WTC11 (cell line): ENCODE data around the gene TSKU. TPM values are rescaled to one million over a fixed set of nuclear protein-coding genes. Genes with fewer than 3 reads are reported as not detected.

ENCODE experiments used
- ATAC-seq: fragments of 200-7000 bp; cut with Tn5 transposase; 2 replicates; pipeline ENCODE4 v1.10.0; 2021; ENCODE audit warnings: mild to moderate bottlenecking, moderate library complexity
- CTCF ChIA-PET: fragments of 300-600 bp; sonication (Branson Sonifier 250); formaldehyde crosslinking; loops from one replicate; lab custom pipeline; 2021; ENCODE audit warnings: antibody characterized with exemption; lab: Charles Lee
- POLR2A ChIA-PET: fragments of 350-600 bp; sonication (Branson Sonifier 250); formaldehyde crosslinking; loops from one replicate; lab custom pipeline; 2021; ENCODE audit warnings: antibody characterized with exemption; lab: Charles Lee
- DNase-seq: peaks from one replicate; pipeline ENCODE4 v3.0.0; 2021; ENCODE audit warnings: low spot score
- H3K27ac Mint-ChIP-seq: 2 replicates; pipeline ENCODE4 v1.8.0; 2021; ENCODE audit warnings: mixed read lengths
- H3K27me3 Mint-ChIP-seq: 2 replicates; pipeline ENCODE4 v1.8.0; 2021; ENCODE audit warnings: low read depth, mild to moderate bottlenecking, moderate library complexity, mixed read lengths
- H3K36me3 Mint-ChIP-seq: 2 replicates; pipeline ENCODE4 v1.8.0; 2021; ENCODE audit warnings: mixed read lengths
- H3K4me1 Mint-ChIP-seq: 2 replicates; pipeline ENCODE4 v1.8.0; 2022; ENCODE audit warnings: mixed read lengths
- H3K4me3 Mint-ChIP-seq: 2 replicates; pipeline ENCODE4 v1.8.0; 2021; ENCODE audit warnings: mild to moderate bottlenecking, moderate library complexity, mixed read lengths
- H3K9me3 Mint-ChIP-seq: 2 replicates; pipeline ENCODE4 v1.8.0; 2021; ENCODE audit warnings: mixed read lengths
- ATF1 ChIP-seq: sonication (generic); formaldehyde crosslinking; IDR thresholded peaks from 2 replicates; pipeline ENCODE4 v1.8.1; 2023; ENCODE audit warnings: mild to moderate bottlenecking, moderate library complexity, missing genetic modification reagents
- GRHL2 ChIP-seq: fragments of 250-450 bp; sonication (Bioruptor Pico); IDR thresholded peaks from 2 replicates; pipeline ENCODE4 v1.8.0; 2022; ENCODE audit warnings: mild to moderate bottlenecking, moderate library complexity; ENCODE audit not compliant: insufficient replicate concordance, severe bottlenecking
- HMGA2 ChIP-seq: fragments of 250-450 bp; sonication (Bioruptor Pico); IDR thresholded peaks from 2 replicates; pipeline ENCODE4 v1.4.0; 2021; ENCODE audit warnings: mild to moderate bottlenecking, moderate library complexity
- NFE2L1 ChIP-seq: sonication (generic); formaldehyde crosslinking; IDR thresholded peaks from 2 replicates; pipeline ENCODE4 v1.8.1; 2023; ENCODE audit warnings: missing genetic modification reagents
- OVOL2 ChIP-seq: fragments of 250-450 bp; sonication (Bioruptor Pico); IDR thresholded peaks from 2 replicates; pipeline ENCODE4 v1.9.0; 2021; ENCODE audit warnings: mild to moderate bottlenecking, borderline replicate concordance
- ZNF423 ChIP-seq: fragments of 250-450 bp; sonication (Bioruptor Pico); IDR thresholded peaks from 2 replicates; pipeline ENCODE4 v2.1.2; 2022; ENCODE audit warnings: mild to moderate bottlenecking, moderate library complexity
- total RNA-seq: library from RNA; stranded (reverse); gene quantifications from 3 replicates; pipeline ENCODE4 v1.2.3, GENCODE V29; 2021
- TF ChIP-seq, protein P1 (sequence below): sonication (generic); formaldehyde crosslinking; IDR thresholded peaks from 2 replicates; pipeline ENCODE4 v1.8.0; 2023; ENCODE audit warnings: mild to moderate bottlenecking, missing genetic modification reagents
- TF ChIP-seq, protein P2 (sequence below): sonication (generic); formaldehyde crosslinking; IDR thresholded peaks from 2 replicates; pipeline ENCODE4 v1.8.1; 2023; ENCODE audit warnings: mild to moderate bottlenecking, missing genetic modification reagents, borderline replicate concordance
- TF ChIP-seq, protein P3 (sequence below): sonication (generic); formaldehyde crosslinking; conservative IDR thresholded peaks from 2 replicates; pipeline ENCODE4 v1.8.1; 2022; ENCODE audit warnings: mild to moderate bottlenecking, missing genetic modification reagents
- TF ChIP-seq, protein P4 (sequence below): sonication (generic); formaldehyde crosslinking; IDR thresholded peaks from 2 replicates; pipeline ENCODE4 v1.8.0; 2022; ENCODE audit warnings: mild to moderate bottlenecking, missing genetic modification reagents
- TF ChIP-seq, protein P5 (sequence below): fragments of 250-450 bp; sonication (Bioruptor Pico); IDR thresholded peaks from 2 replicates; pipeline ENCODE4 v1.9.0; 2021; ENCODE audit warnings: mild to moderate bottlenecking

The TSKU gene
- total RNA-seq, 1 experiment from 2014 or later, result 30.3 TPM

DNA sequence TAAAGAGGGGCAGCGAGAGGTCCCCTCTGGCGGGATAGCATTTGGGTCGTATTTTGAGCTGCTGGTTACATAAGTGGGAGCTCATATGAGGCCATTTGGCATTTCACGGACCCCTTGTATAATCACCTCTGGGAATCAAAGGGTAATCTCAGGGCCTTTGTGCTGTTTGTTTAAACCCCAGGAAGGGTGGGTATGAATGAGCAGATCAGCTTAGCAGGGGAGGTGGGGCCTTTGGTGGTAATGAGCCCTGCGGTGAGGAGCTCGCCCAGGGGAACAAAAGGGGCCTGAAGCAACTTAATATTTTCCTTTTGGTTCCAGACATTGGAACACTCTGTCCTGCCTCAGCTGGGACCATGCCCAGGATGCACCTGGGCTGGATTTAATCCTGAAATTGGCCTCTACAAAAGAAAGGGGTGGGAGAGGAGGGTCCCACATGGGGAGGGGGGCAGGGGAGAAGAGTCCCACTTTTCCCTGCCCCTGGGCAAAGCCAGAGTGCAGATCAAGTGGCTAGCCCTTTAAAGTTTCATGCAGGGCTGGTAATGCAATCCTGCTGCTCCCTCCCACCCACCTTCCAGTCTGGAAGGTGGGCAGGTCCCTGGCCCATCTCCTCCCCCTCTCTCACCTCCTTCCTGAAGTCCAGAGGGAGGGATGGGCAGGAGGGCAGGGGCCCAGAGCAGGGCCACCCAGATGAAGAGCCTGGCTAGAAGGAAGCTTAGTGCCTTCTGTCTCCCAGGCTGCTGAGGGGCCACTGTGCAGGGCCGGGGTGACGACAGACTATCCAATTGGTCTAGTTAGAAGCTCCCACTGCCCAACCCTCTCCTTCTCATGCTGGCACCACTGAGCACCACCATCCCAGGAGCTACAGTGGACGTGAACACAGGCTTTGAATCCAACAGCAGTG, 10.5 kb downstream of the TSKU start:
- DNase-seq, result no peak
- POLR2A ChIA-PET, result no interaction called here
- peaks cover 47% of the 10 kb centered on the region for H3K4me1 Mint-ChIP-seq

DNA sequence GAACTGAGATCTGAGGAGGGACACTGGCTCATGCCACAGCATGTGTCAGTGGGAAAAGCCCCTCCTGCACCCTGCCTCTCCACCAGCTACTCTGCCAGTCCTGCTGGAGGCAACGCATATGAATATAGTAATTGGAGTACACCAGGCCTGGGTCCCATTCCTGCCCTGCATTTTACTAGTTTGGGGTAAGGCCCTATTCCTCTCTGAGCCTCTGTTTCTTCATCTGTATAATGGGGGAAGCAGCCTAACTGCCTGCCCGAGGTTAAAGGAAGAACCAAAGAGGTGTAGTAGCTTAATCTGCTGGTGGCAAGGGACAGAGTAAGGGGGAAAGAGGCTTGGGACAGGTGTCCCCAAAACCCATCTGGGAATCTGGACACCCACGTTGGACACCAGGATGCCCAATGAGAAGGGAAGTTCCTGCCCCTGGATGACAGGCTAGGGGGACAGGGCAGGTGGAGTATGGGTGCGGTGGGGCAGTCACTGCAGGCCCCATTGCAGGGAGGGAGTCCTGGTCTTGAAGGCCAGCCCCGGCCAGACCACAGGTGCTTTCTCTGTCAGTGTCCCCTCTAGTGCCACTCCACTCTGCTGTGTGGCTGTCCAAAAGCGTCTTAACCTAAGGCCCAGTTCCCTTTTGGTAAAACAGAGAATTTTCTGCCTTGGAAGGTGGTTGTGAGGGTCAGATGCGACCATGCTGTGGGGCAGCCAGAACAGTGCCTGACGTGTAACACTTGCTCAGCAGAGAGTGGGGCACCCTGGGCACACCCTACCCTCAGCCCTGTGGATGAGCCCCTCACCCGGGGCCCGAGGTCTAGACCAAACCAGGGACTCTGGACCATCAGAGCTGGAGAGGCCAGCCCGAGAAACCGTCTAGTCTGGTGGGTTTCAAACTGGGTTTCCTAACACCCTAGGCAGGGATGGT, 11.5 kb downstream of the TSKU start:
- CTCF ChIA-PET, result interaction anchor here (0.8 to 1.7 kb wide), 6 partner anchors 13 to 125 kb away, joined by 3 to 10 read pairs (median 7); no protein-coding TSS in a partner anchor
- Mint-ChIP-seq H3K4me1 (peaks cover 48% of the 10 kb centered on the region), H3K4me3 (no peak overlapping the region), H3K27me3 (no peaks in the 10 kb centered on the region), H3K36me3 (peaks cover 41% of the 10 kb centered on the region), H3K9me3 (peaks cover 30% of the 10 kb centered on the region), H3K27ac (peak overlapping the region; percentile 68; the same call in 1 of the 2 replicates)
- no peak for ATAC-seq
- POLR2A ChIA-PET, result no interaction called here
- no peak for DNase-seq
- TF ChIP-seq HMGA2 (no peak), GRHL2 (CRISPR knock-in tag) (no peak), OVOL2 (CRISPR knock-in tag) (no peak), ZNF423 (CRISPR knock-in tag) (no peak)
- TF ChIP-seq, protein P1, sequence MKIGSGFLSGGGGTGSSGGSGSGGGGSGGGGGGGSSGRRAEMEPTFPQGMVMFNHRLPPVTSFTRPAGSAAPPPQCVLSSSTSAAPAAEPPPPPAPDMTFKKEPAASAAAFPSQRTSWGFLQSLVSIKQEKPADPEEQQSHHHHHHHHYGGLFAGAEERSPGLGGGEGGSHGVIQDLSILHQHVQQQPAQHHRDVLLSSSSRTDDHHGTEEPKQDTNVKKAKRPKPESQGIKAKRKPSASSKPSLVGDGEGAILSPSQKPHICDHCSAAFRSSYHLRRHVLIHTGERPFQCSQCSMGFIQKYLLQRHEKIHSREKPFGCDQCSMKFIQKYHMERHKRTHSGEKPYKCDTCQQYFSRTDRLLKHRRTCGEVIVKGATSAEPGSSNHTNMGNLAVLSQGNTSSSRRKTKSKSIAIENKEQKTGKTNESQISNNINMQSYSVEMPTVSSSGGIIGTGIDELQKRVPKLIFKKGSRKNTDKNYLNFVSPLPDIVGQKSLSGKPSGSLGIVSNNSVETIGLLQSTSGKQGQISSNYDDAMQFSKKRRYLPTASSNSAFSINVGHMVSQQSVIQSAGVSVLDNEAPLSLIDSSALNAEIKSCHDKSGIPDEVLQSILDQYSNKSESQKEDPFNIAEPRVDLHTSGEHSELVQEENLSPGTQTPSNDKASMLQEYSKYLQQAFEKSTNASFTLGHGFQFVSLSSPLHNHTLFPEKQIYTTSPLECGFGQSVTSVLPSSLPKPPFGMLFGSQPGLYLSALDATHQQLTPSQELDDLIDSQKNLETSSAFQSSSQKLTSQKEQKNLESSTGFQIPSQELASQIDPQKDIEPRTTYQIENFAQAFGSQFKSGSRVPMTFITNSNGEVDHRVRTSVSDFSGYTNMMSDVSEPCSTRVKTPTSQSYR, result no peak
- TF ChIP-seq, protein P2, sequence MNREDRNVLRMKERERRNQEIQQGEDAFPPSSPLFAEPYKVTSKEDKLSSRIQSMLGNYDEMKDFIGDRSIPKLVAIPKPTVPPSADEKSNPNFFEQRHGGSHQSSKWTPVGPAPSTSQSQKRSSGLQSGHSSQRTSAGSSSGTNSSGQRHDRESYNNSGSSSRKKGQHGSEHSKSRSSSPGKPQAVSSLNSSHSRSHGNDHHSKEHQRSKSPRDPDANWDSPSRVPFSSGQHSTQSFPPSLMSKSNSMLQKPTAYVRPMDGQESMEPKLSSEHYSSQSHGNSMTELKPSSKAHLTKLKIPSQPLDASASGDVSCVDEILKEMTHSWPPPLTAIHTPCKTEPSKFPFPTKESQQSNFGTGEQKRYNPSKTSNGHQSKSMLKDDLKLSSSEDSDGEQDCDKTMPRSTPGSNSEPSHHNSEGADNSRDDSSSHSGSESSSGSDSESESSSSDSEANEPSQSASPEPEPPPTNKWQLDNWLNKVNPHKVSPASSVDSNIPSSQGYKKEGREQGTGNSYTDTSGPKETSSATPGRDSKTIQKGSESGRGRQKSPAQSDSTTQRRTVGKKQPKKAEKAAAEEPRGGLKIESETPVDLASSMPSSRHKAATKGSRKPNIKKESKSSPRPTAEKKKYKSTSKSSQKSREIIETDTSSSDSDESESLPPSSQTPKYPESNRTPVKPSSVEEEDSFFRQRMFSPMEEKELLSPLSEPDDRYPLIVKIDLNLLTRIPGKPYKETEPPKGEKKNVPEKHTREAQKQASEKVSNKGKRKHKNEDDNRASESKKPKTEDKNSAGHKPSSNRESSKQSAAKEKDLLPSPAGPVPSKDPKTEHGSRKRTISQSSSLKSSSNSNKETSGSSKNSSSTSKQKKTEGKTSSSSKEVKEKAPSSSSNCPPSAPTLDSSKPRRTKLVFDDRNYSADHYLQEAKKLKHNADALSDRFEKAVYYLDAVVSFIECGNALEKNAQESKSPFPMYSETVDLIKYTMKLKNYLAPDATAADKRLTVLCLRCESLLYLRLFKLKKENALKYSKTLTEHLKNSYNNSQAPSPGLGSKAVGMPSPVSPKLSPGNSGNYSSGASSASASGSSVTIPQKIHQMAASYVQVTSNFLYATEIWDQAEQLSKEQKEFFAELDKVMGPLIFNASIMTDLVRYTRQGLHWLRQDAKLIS (CRISPR knock-in tag), result no peak
- TF ChIP-seq, protein P3, sequence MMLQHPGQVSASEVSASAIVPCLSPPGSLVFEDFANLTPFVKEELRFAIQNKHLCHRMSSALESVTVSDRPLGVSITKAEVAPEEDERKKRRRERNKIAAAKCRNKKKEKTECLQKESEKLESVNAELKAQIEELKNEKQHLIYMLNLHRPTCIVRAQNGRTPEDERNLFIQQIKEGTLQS (CRISPR knock-in tag), result no peak
- TF ChIP-seq, protein P4, sequence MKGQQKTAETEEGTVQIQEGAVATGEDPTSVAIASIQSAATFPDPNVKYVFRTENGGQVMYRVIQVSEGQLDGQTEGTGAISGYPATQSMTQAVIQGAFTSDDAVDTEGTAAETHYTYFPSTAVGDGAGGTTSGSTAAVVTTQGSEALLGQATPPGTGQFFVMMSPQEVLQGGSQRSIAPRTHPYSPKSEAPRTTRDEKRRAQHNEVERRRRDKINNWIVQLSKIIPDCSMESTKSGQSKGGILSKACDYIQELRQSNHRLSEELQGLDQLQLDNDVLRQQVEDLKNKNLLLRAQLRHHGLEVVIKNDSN, result no peak
- TF ChIP-seq, protein P5, sequence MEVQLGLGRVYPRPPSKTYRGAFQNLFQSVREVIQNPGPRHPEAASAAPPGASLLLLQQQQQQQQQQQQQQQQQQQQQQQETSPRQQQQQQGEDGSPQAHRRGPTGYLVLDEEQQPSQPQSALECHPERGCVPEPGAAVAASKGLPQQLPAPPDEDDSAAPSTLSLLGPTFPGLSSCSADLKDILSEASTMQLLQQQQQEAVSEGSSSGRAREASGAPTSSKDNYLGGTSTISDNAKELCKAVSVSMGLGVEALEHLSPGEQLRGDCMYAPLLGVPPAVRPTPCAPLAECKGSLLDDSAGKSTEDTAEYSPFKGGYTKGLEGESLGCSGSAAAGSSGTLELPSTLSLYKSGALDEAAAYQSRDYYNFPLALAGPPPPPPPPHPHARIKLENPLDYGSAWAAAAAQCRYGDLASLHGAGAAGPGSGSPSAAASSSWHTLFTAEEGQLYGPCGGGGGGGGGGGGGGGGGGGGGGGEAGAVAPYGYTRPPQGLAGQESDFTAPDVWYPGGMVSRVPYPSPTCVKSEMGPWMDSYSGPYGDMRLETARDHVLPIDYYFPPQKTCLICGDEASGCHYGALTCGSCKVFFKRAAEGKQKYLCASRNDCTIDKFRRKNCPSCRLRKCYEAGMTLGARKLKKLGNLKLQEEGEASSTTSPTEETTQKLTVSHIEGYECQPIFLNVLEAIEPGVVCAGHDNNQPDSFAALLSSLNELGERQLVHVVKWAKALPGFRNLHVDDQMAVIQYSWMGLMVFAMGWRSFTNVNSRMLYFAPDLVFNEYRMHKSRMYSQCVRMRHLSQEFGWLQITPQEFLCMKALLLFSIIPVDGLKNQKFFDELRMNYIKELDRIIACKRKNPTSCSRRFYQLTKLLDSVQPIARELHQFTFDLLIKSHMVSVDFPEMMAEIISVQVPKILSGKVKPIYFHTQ (CRISPR knock-in tag), result no peak
- TF ChIP-seq, all 79 proteins: peak for 0

More for the DNA sequence above, 10.5 kb downstream of the TSKU start:
- Mint-ChIP-seq H3K27ac (peak overlapping the region; percentile 68; the same call in 1 of the 2 replicates), H3K9me3 (peaks cover 30% of the 10 kb centered on the region)
- 0 out of 2 replicates have a peak, but pooled peaks have one; percentile 40 for TF ChIP-seq ZNF423 (CRISPR knock-in tag)
- no peak for TF ChIP-seq NFE2L1
- 0 out of 2 replicates have a peak, but pooled peaks have one; percentile 55 for TF ChIP-seq ATF1 (CRISPR knock-in tag)
- TF ChIP-seq, all 79 proteins: peak for 2
- Mint-ChIP-seq H3K36me3 (peaks cover 44% of the 10 kb centered on the region), H3K27me3 (no peaks in the 10 kb centered on the region), H3K4me3 (no peak overlapping the region)
- peak; percentile 46 for ATAC-seq
- CTCF ChIA-PET, result interaction anchor here (0.6 to 1.7 kb wide), 11 partner anchors 12 to 253 kb away, joined by 3 to 10 read pairs (median 3); no protein-coding TSS in a partner anchor
